Measurements from ENCODE around the gene GALNT18.

DNA sequence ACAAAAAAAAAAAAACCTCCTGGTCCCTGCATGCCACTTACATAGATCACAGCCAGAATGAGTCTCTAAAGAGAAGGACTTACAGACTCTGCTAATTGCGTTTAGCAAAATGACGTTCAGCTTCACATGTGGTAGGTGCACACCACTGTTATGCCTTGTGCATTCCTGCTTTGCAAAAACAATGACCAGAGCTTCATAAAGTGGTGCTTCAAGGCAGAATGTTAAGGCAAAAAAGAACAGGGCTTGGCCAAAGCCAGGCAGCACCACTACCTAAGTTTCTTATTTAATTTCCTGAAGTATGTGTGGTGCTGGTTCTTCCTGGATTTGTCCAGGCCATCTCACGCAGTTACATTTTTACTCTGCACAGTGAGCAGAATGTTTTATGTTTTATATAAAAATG is 85.2 kb downstream of the GALNT18 start:
- TF ChIP-seq POLR2A (IDR thresholded peaks at IDR 0.05), result no peak
- TF ChIP-seq, protein P1, sequence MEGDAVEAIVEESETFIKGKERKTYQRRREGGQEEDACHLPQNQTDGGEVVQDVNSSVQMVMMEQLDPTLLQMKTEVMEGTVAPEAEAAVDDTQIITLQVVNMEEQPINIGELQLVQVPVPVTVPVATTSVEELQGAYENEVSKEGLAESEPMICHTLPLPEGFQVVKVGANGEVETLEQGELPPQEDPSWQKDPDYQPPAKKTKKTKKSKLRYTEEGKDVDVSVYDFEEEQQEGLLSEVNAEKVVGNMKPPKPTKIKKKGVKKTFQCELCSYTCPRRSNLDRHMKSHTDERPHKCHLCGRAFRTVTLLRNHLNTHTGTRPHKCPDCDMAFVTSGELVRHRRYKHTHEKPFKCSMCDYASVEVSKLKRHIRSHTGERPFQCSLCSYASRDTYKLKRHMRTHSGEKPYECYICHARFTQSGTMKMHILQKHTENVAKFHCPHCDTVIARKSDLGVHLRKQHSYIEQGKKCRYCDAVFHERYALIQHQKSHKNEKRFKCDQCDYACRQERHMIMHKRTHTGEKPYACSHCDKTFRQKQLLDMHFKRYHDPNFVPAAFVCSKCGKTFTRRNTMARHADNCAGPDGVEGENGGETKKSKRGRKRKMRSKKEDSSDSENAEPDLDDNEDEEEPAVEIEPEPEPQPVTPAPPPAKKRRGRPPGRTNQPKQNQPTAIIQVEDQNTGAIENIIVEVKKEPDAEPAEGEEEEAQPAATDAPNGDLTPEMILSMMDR (IDR thresholded peaks at IDR 0.05), result no peak
